Epithelial cell of proximal tubule (primary cell): ENCODE measurements around the gene STAG2. TPM values are rescaled to one million over a fixed set of nuclear protein-coding genes. Genes with fewer than 3 reads are reported as not detected.
"Not testable (repeated sequence)": the region's sequence is repeated elsewhere in the genome, so short reads cannot be mapped to it uniquely, and the experiment has no call there.

Source experiments
- DNase-seq: peaks from one replicate; pipeline ENCODE4 v3.0.0-alpha.2; 2011; ENCODE audit warnings: low read depth
- H3K4me3 ChIP-seq: 2 replicates; pipeline ENCODE4 v1.5.1; 2011; ENCODE audit warnings: low read depth, mild to moderate bottlenecking, low read length
- CTCF ChIP-seq: conservative IDR thresholded peaks from 2 replicates; pipeline ENCODE4 v1.5.1; 2012; ENCODE audit warnings: low read depth, mild to moderate bottlenecking, low read length
- total RNA-seq: library from RNA; depleted of rRNA; stranded (reverse); fragments of >200 nt; gene quantifications from 2 replicates; pipeline ENCODE4 v1.2.3, GENCODE V29; 2015

Gene STAG2
- total RNA-seq, 1 donor from 2014 or later, result 45.3 TPM

GRCh38 chrX:124097116-124097515 is 135.6 kb downstream of the STAG2 start:
- no peak for DNase-seq
- H3K4me3 ChIP-seq, result no peak overlapping the region
- TF ChIP-seq CTCF, result no peak

- DNase-seq, result no peak
- no peak overlapping the region for H3K4me3 ChIP-seq
- TF ChIP-seq CTCF, result peak; percentile 38
These were observed 136.6 kb downstream of the STAG2 start for GRCh38 chrX:124098089-124098488.

GRCh38 chrX:124103966-124104365 is 142.5 kb downstream of the STAG2 start:
- no peak overlapping the region for H3K4me3 ChIP-seq
- TF ChIP-seq CTCF, result no peak
- no peak for DNase-seq

- H3K4me3 ChIP-seq, DNase-seq: not testable (repeated sequence)
These were observed 143.0 kb downstream of the STAG2 start for GRCh38 chrX:124104512-124104911.

GRCh38 chrX:124113621-124114600 is 152.4 kb downstream of the STAG2 start:
- H3K4me3 ChIP-seq, result no peak overlapping the region
- no peak for TF ChIP-seq CTCF

GRCh38 chrX:124117325-124117724 is 155.8 kb downstream of the STAG2 start:
- DNase-seq, result no peak
- H3K4me3 ChIP-seq, result no peak overlapping the region
- no peak for TF ChIP-seq CTCF

More at GRCh38 chrX:124113621-124114600, 152.4 kb downstream of the STAG2 start:
- no peak for DNase-seq

- DNase-seq, result no peak
- TF ChIP-seq CTCF, result no peak
- H3K4me3 ChIP-seq, result no peak overlapping the region
These were observed 164.0 kb downstream of the STAG2 start for GRCh38 chrX:124125471-124125870.
